ENCODE data around the gene FAM114A1. TPM values are rescaled to one million over a fixed set of nuclear protein-coding genes. Genes with fewer than 3 reads are reported as not detected.
"Not testable (repeated sequence)": the region's sequence is repeated elsewhere in the genome, so short reads cannot be mapped to it uniquely, and the experiment has no call there.

FAM114A1 gene
- total and polyA plus RNA-seq, 2 of the 8 experiments (the other 6 are each of a cell fraction or from before 2014, with no cell fraction given), result 9.5 to 12.0 TPM

DNA sequence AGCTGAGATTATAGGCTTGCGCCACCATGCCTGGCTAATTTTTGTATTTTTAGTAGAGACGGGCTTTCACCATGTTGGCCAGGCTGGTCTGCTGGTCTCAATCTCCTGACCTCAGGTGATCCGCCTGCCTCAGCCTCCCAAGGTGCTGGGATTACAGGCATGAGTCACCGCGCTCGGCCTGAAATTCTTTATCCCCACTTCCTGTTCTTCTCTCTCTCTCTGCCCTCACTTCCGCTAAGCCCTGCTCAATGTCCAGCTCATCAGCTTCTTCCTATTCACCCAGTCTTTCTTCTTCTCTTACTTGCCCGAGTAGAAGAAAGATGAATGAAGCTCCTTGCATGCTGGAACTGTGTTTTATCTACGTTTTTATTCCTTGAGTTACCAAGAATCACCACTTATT, 120.7 kb downstream of the FAM114A1 start:
- not testable (repeated sequence) for H4K20me1 ChIP-seq (replicated peaks in 1 of 2; ENCODE audit: control insufficient read depth in 1 of 2, insufficient read depth in 2 of 2, low read length in 2 of 2); H3K79me1 ChIP-seq (ENCODE audit: low read depth, low read length); DNase-seq (ENCODE audit: low read depth in 1 of 2, low spot score in 2 of 2); H2BK12ac ChIP-seq (ENCODE audit: low read depth, low read length); H3K4me3 ChIP-seq (ENCODE audit: extremely low read depth in 1 of 4, insufficient read depth in 2 of 4, low read depth in 3 of 4, low read length in 4 of 4); H2BK5ac ChIP-seq (ENCODE audit: low read depth, low read length); H2AK5ac ChIP-seq (ENCODE audit: low read depth, low read length); H4K5ac ChIP-seq (ENCODE audit: insufficient read length, low read depth, low read length); H3K23me2 ChIP-seq (ENCODE audit: low read depth, low read length); H3K23ac ChIP-seq (ENCODE audit: insufficient read length); H2BK120ac ChIP-seq (replicated peaks; ENCODE audit: low read depth, low read length); H3K9ac ChIP-seq (replicated peaks in 1 of 4; ENCODE audit: extremely low read depth in 1 of 4, low read depth in 3 of 4, low read length in 3 of 4); H3K27ac ChIP-seq (ENCODE audit: low read depth, low read length); H4K8ac ChIP-seq (ENCODE audit: extremely low read depth, insufficient read depth, low read length); H3K4me2 ChIP-seq (ENCODE audit: insufficient read depth in 1 of 2, low read depth in 2 of 2, low read length in 2 of 2); H3K14ac ChIP-seq (ENCODE audit: insufficient read length); H4K91ac ChIP-seq (replicated peaks; ENCODE audit: insufficient read length, low read length); H3K79me2 ChIP-seq (ENCODE audit: control insufficient read depth in 1 of 2, insufficient read depth in 2 of 2, low read length in 2 of 2); H3K56ac ChIP-seq (replicated peaks; ENCODE audit: insufficient read length, low read depth, low read length); H3K4me1 ChIP-seq (replicated peaks in 1 of 4; ENCODE audit: control insufficient read depth in 3 of 4, insufficient read depth in 4 of 4, low read length in 3 of 4); H3K4ac ChIP-seq (replicated peaks; ENCODE audit: insufficient read length, low read depth, low read length); H3K36me3 ChIP-seq (ENCODE audit: control insufficient read depth in 2 of 4, insufficient read depth in 4 of 4, low read length in 3 of 4); H3K9me3 ChIP-seq (ENCODE audit: insufficient read depth in 2 of 2, low read depth in 1 of 2, low read length in 1 of 2); FAIRE-seq; H3K27me3 ChIP-seq (replicated peaks in 1 of 4; ENCODE audit: control insufficient read depth in 3 of 4, extremely low read depth in 1 of 4, insufficient read depth in 3 of 4, low read length in 3 of 4); H2BK20ac ChIP-seq (ENCODE audit: low read length); H3K18ac ChIP-seq (ENCODE audit: extremely low read depth, low read length); H2BK15ac ChIP-seq (ENCODE audit: low read length)
- POLR2A ChIA-PET (ENCODE audit: partially characterized antibody), result interaction anchor here (1.3 kb wide), 1 partner anchor 56 kb away, joined by 5 read pairs; no protein-coding TSS in a partner anchor
- peak overlapping the region; percentile 70 for H2AFZ ChIP-seq (ENCODE audit: low read length)
- WGBS, 2 experiments (ENCODE audit: extremely low coverage in 1 of 2, insufficient coverage in 1 of 2, insufficient read length in 1 of 2, insufficient replicate concordance in 2 of 2, low coverage in 1 of 2, low lambda C conversion rate in 2 of 2, missing lambda C conversion rate in 1 of 2), result 69% methylated on average over 6 of the region's 9 CpGs; no CpG with 5 or more reads in 1 of the 2 experiments
- CTCF ChIA-PET (ENCODE audit: partially characterized antibody), result interaction anchor here (0.5 to 1.6 kb wide), 2 partner anchors 9 to 126 kb away, joined by 3 read pairs; no protein-coding TSS in a partner anchor

Data from H1 (cell line).